ENCODE measurements around the gene MINK1. TPM values are rescaled to one million over a fixed set of nuclear protein-coding genes. Genes with fewer than 3 reads are reported as not detected.

Gene MINK1
- polyA plus RNA-seq, 2 of the 4 experiments (the other 2 are of a cell fraction), result 41.3 to 66.9 TPM

GRCh38 chr17:4891411-4892410 is 58.6 kb downstream of the MINK1 start (continued):
- TF ChIP-seq ZSCAN20 (CRISPR knock-in tag; IDR thresholded peaks at IDR 0.05) (no peak), PBX3 (IDR thresholded peaks at IDR 0.05) (no peak), JUN (IDR thresholded peaks at IDR 0.05) (no peak), KDM5A (IDR thresholded peaks at IDR 0.05) (no peak)

- 83% methylated on average over 13 of the region's 23 CpGs for WGBS (ENCODE audit: missing lambda C conversion rate)
- no peaks in the 10 kb centered on the region for H3K9me3 ChIP-seq
- DNase-seq (ENCODE audit: low read depth in 1 of 2, low spot score in 1 of 2) (no peak), ATAC-seq (no peak), FAIRE-seq (no peak)
- H3K4me2 ChIP-seq, result no peak overlapping the region
- H3K4me1 ChIP-seq, result no peaks in the 10 kb centered on the region
- H3K4me3 ChIP-seq, result no peak overlapping the region
- ChIA-PET POLR2A (no interaction called here), CTCF (interaction anchor here (0.6 to 14.1 kb wide), 7 partner anchors 9 to 185 kb away, joined by 3 to 271 read pairs (median 56); partner anchors contain the start of genes ARRB2, C17orf107, CHRNE and GLTPD2)
- H3K27ac ChIP-seq, result no peak overlapping the region
- TF ChIP-seq ZC3H11A (IDR thresholded peaks at IDR 0.05) (no peak), CEBPB (IDR thresholded peaks at IDR 0.05) (no peak), TFCP2L1 (CRISPR knock-in tag; IDR thresholded peaks at IDR 0.05) (no peak), ZSCAN20 (CRISPR knock-in tag; IDR thresholded peaks at IDR 0.05) (no peak), FOSL2 (IDR thresholded peaks at IDR 0.05) (no peak), FOSL2 (CRISPR knock-in tag; IDR thresholded peaks at IDR 0.05) (no peak), RNF2 (IDR thresholded peaks at IDR 0.05; ENCODE audit: borderline replicate concordance, low read depth) (no peak), BCL3 (IDR thresholded peaks at IDR 0.05) (no peak), HDAC2 (IDR thresholded peaks at IDR 0.05) (no peak), MYC (IDR thresholded peaks at IDR 0.05; ENCODE audit: borderline replicate concordance, low read length) (no peak), TP53 (CRISPR knock-in tag; IDR thresholded peaks at IDR 0.05) (no peak)
Measured at GRCh38 chr17:4892499-4893221, 59.5 kb downstream of the MINK1 start.

- ATAC-seq (no peak), FAIRE-seq (no peak), DNase-seq (ENCODE audit: low read depth in 1 of 2, low spot score in 1 of 2) (no peak)
- no peaks in the 10 kb centered on the region for H3K9me3 ChIP-seq
- ChIA-PET CTCF (interaction anchor here (0.6 to 14.1 kb wide), 5 partner anchors 9 to 173 kb away, joined by 3 to 271 read pairs (median 4); partner anchors contain the start of genes C17orf107, CHRNE, GLTPD2 and VMO1), POLR2A (interaction anchor here (0.5 kb wide), 1 partner anchor 9 kb away, joined by 3 read pairs; no protein-coding TSS in a partner anchor)
- H3K4me2 ChIP-seq, result no peak overlapping the region
- WGBS (ENCODE audit: missing lambda C conversion rate), result 85% methylated on average over 18 of the region's 18 CpGs
- no peaks in the 10 kb centered on the region for H3K4me1 ChIP-seq
- no peak for TF ChIP-seq ELK1 (IDR thresholded peaks at IDR 0.05; ENCODE audit: low read depth, low read length)
- no peak for TF ChIP-seq ZSCAN20 (CRISPR knock-in tag; IDR thresholded peaks at IDR 0.05)
- no peak for TF ChIP-seq EP300 (IDR thresholded peaks at IDR 0.05)
- TF ChIP-seq FOSB (CRISPR knock-in tag; IDR thresholded peaks at IDR 0.05), result no peak
- no peak for TF ChIP-seq HDAC2 (IDR thresholded peaks at IDR 0.05)
- TF ChIP-seq FOSL2 (IDR thresholded peaks at IDR 0.05), result no peak
- no peak for TF ChIP-seq FOSL2 (CRISPR knock-in tag; IDR thresholded peaks at IDR 0.05)
- no peak for TF ChIP-seq USF2 (IDR thresholded peaks at IDR 0.05)
- no peak for TF ChIP-seq RCOR1 (IDR thresholded peaks at IDR 0.05; ENCODE audit: low read depth, low read length)
- TF ChIP-seq CHD4 (IDR thresholded peaks at IDR 0.05; ENCODE audit: borderline replicate concordance), result no peak
- TF ChIP-seq BCL3 (IDR thresholded peaks at IDR 0.05), result no peak
- no peak for TF ChIP-seq PBX3 (IDR thresholded peaks at IDR 0.05)
- TF ChIP-seq HES2 (IDR thresholded peaks at IDR 0.05), result no peak
- no peak for TF ChIP-seq MAX (IDR thresholded peaks at IDR 0.05)
- no peak for TF ChIP-seq ZC3H11A (IDR thresholded peaks at IDR 0.05)
- no peak for TF ChIP-seq GATA3 (IDR thresholded peaks at IDR 0.05; ENCODE audit: borderline replicate concordance)
- TF ChIP-seq MAFK (IDR thresholded peaks at IDR 0.05; ENCODE audit: partially characterized antibody), result no peak
- no peak overlapping the region for H3K4me3 ChIP-seq
- no peak overlapping the region for H3K27ac ChIP-seq
Measured at GRCh38 chr17:4893272-4893671, 60.1 kb downstream of the MINK1 start.

All from A549 (cell line).